Measurements from ENCODE around the gene PGS1.

Gene PGS1

DNA sequence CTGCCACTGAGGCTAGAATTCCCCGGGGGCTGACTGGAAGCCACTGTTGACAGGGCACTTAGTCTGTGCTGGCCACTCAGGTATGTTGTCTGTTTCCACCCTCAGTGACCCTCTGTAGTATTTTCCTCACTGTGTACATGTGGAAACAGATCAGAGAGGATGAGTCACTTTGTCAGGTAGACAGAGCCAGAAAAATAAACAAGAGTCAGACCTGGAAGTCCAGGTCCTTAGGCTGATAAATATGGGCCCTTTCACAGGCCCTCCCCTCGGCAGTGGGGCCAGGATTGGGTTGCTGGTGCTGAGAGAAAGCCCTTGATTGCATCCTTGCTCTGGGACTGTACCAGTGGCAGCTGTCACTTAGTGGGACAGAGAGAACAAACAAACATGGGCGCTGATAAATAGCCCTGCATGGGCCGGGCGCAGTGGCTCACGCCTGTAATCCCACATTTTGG, 21.3 kb downstream of the PGS1 start:
- H3K4me3 ChIP-seq (ENCODE audit: control insufficient read depth, low read depth, low read length), result no peak overlapping the region
- TF ChIP-seq, protein P1, sequence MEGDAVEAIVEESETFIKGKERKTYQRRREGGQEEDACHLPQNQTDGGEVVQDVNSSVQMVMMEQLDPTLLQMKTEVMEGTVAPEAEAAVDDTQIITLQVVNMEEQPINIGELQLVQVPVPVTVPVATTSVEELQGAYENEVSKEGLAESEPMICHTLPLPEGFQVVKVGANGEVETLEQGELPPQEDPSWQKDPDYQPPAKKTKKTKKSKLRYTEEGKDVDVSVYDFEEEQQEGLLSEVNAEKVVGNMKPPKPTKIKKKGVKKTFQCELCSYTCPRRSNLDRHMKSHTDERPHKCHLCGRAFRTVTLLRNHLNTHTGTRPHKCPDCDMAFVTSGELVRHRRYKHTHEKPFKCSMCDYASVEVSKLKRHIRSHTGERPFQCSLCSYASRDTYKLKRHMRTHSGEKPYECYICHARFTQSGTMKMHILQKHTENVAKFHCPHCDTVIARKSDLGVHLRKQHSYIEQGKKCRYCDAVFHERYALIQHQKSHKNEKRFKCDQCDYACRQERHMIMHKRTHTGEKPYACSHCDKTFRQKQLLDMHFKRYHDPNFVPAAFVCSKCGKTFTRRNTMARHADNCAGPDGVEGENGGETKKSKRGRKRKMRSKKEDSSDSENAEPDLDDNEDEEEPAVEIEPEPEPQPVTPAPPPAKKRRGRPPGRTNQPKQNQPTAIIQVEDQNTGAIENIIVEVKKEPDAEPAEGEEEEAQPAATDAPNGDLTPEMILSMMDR (IDR thresholded peaks at IDR 0.05; ENCODE audit: control insufficient read depth, insufficient read depth, low read depth, low read length, missing control alignments), result no peak
- no peak for DNase-seq (ENCODE audit: low read depth)

DNA sequence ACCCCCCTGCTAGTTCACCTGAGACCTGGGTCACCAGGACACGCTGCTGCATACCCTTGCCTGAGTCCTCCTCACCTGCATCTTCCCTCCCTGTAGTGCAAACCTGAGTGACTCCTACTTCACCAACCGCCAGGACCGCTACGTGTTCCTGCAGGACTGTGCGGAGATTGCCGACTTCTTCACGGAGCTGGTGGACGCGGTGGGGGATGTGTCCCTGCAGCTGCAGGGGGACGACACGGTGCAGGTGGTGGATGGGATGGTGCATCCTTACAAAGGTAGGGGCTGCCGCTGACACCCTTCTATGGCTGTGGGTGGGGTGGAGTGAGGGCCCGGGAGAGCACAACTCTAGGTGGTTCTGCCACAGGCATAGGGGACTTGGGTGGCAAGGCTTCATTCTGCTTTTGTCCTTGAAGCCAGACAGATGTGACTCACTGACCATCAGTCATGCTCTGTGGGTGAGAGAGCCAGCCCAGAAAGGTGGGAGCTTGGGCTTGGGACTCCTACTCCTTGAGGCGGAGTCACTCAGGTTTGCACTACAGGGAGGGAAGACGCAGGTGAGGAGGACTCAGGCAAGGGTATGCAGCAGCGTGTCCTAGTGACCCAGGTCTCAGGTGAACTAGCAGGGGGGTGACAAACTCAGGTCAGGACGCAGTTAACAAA, 22.3 kb downstream of the PGS1 start:
- H3K4me3 ChIP-seq (ENCODE audit: control insufficient read depth, low read depth, low read length), result no peak overlapping the region
- no peak for DNase-seq (ENCODE audit: low read depth)
- TF ChIP-seq, protein P1 (IDR thresholded peaks at IDR 0.05; ENCODE audit: control insufficient read depth, insufficient read depth, low read depth, low read length, missing control alignments), result no peak

DNA sequence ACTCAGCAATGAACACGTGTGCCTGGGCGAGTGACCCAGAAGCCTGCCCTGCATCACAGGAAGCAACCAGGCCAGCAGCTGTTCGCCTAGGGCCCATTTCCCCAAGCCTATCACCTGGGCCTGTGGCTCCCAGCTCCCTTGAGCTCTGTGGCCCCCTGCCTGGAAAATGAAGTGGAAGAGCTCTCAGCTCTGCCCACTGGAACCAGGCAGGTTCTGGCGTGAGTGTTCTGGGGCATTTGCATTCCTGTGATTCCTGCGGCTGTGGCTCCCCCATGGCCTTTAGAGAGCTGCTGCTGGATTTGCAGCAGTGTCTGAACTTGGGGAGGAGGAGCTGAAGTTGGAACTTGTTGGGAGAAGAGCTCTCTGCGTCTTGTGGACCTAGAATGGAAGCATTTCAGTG, 22.8 kb downstream of the PGS1 start:
- TF ChIP-seq, protein P1 (IDR thresholded peaks at IDR 0.05; ENCODE audit: control insufficient read depth, insufficient read depth, low read depth, low read length, missing control alignments), result no peak
- H3K4me3 ChIP-seq (ENCODE audit: control insufficient read depth, low read depth, low read length), result no peak overlapping the region
- no peak for DNase-seq (ENCODE audit: low read depth)

DNA sequence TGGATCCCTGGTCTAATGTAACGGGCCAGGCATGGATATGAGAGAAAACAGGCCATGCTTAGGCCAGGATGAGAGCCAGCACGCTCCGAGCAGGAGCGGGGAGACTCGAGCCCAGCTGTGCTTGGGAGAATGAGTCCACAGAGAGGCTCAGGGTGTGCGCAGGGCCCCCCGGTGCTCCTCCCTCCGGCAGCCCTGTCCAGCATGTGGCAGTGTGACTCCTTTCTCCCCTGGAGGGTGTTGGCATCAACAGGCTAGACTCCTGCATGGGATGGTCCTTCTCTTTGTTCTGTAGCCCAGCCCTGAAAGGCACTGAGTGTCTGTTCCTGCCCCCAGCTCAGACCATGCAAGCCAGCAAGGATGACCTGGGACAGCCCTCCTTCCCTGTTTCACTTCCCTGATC, 23.4 kb downstream of the PGS1 start:
- no peak for DNase-seq (ENCODE audit: low read depth)
- H3K4me3 ChIP-seq (ENCODE audit: control insufficient read depth, low read depth, low read length), result no peak overlapping the region
- TF ChIP-seq, protein P1 (IDR thresholded peaks at IDR 0.05; ENCODE audit: control insufficient read depth, insufficient read depth, low read depth, low read length, missing control alignments), result no peak

DNA sequence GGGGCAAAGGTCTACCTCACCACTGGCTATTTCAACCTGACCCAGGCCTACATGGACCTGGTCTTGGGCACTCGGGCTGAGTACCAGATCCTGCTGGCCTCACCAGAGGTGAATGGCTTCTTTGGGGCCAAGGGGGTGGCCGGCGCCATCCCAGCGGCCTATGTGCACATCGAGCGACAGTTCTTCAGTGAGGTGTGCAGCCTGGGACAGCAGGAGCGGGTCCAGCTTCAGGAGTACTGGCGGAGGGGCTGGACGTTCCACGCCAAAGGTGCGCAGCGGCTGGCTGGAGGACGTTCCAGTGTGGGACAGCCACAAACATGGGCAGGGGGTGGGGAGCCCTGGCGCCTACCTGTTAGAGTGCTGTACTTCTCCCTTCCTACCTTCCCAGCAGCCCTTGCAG, 25.4 kb downstream of the PGS1 start:
- TF ChIP-seq, protein P1 (IDR thresholded peaks at IDR 0.05; ENCODE audit: control insufficient read depth, insufficient read depth, low read depth, low read length, missing control alignments), result no peak
- H3K4me3 ChIP-seq (ENCODE audit: control insufficient read depth, low read depth, low read length), result no peak overlapping the region
- no peak for DNase-seq (ENCODE audit: low read depth)

DNA sequence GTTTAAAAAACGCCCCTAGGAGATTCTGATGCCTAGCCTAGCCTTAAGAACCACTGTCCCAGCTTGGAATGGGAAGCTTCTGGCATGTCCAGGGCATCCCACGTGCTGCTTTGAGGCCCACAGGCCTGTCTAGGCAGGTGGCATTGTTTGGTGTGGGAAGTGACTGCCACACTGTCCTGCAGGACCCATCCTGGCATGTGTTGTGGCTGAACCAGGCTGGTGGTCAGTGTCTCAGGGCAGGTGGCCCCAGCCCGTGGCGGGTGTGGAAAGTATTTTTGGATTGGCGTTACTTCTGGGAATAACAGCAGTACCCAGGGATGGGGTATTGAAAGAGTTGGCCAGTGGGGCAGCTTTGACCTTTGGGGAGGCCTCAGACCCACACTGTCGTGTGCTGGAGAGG, 27.9 kb downstream of the PGS1 start:
- TF ChIP-seq, protein P1 (IDR thresholded peaks at IDR 0.05; ENCODE audit: control insufficient read depth, insufficient read depth, low read depth, low read length, missing control alignments), result no peak
- no peak for DNase-seq (ENCODE audit: low read depth)
- H3K4me3 ChIP-seq (ENCODE audit: control insufficient read depth, low read depth, low read length), result no peak overlapping the region
